Astrocyte (in vitro differentiated cells and primary cell): ENCODE results near the gene CFAP57.

Experiments
- CTCF ChIP-seq: IDR thresholded peaks from 2 replicates; pipeline ENCODE4 v1.5.1; 2011; ENCODE audit warnings: low read depth, mild to moderate bottlenecking, inconsistent platforms, low read length, moderate library complexity; ENCODE audit not compliant: insufficient read depth
- EZH2 ChIP-seq: IDR thresholded peaks from 2 replicates; pipeline ENCODE4 v1.6.1; 2012; ENCODE audit warnings: mild to moderate bottlenecking, low read length, inconsistent platforms; ENCODE audit not compliant: insufficient read depth

GRCh38 chr1:43243299-43243698, 71.2 kb downstream of the CFAP57 start:
- no peak for TF ChIP-seq CTCF
- no peak for TF ChIP-seq EZH2
